Type B pancreatic cell (in vitro differentiated cells): Measurements from ENCODE around the gene GSTK1. TPM values are rescaled to one million over a fixed set of nuclear protein-coding genes. Genes with fewer than 3 reads are reported as not detected.
A peak's percentile ranks its signal among the peaks of the same experiment; 100 is the strongest.

Experiments used
- DNase-seq: peaks from one replicate; pipeline ENCODE4 v3.0.0; 2021; ENCODE audit warnings: mixed read lengths; ENCODE audit not compliant: unreplicated experiment; ENCODE audit errors: extremely low spot score
- H3K27ac Mint-ChIP-seq: 2 replicates; pipeline ENCODE4 v1.8.0; 2021; ENCODE audit warnings: mild to moderate bottlenecking, mixed read lengths
- H3K27me3 Mint-ChIP-seq: 2 replicates; pipeline ENCODE4 v1.8.0; 2021; ENCODE audit warnings: mixed read lengths
- H3K36me3 Mint-ChIP-seq: 2 replicates; pipeline ENCODE4 v1.8.0; 2021; ENCODE audit warnings: mixed read lengths
- H3K4me1 Mint-ChIP-seq: one replicate; pipeline ENCODE4 v1.8.0; 2021; ENCODE audit warnings: mixed read lengths; ENCODE audit not compliant: unreplicated experiment
- H3K4me3 Mint-ChIP-seq: 2 replicates; pipeline ENCODE4 v1.8.0; 2021; ENCODE audit warnings: mild to moderate bottlenecking, mixed read lengths
- H3K9me3 Mint-ChIP-seq: 2 replicates; pipeline ENCODE4 v1.8.0; 2021; ENCODE audit warnings: mixed read lengths
- total RNA-seq: library from RNA; stranded (reverse); gene quantifications from 2 replicates; pipeline ENCODE4 v1.2.1, GENCODE V29; 2021; ENCODE audit warnings: low replicate concordance
- TF ChIP-seq, protein P1 (sequence below): fragments of 200-600 bp; sonication (generic); conservative IDR thresholded peaks from 2 replicates; pipeline ENCODE4 v1.5.0; 2021; ENCODE audit warnings: antibody characterized with exemption, mild to moderate bottlenecking

GSTK1 gene
- total RNA-seq, 1 donor from 2014 or later, result 110 TPM

DNA sequence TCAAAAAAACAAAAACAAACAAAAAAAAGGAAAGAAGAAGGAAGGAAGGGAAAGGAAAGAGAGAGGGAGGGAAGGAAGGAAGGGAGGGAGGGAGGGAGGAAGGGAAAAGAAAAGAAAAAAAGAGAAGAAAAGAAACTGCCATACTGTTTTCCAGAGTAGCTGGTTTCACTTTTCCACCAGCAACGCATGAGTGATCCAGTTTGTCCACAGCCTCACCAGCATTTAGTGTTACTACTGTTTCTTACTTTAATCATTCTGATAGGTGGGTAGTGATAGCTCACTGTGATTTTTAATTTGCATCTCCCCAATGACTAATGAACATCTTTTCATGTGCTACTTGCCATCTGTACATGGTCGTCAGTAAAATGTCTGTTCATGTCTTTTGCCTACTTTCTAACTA, 9.6 kb downstream of the GSTK1 start:
- Mint-ChIP-seq H3K9me3 (no peaks in the 10 kb centered on the region), H3K4me1 (no peaks in the 10 kb centered on the region), H3K27me3 (no peaks in the 10 kb centered on the region), H3K36me3 (peaks cover 7% of the 10 kb centered on the region), H3K4me3 (no peak overlapping the region), H3K27ac (no peak overlapping the region)
- no peak for DNase-seq
- TF ChIP-seq, protein P1, sequence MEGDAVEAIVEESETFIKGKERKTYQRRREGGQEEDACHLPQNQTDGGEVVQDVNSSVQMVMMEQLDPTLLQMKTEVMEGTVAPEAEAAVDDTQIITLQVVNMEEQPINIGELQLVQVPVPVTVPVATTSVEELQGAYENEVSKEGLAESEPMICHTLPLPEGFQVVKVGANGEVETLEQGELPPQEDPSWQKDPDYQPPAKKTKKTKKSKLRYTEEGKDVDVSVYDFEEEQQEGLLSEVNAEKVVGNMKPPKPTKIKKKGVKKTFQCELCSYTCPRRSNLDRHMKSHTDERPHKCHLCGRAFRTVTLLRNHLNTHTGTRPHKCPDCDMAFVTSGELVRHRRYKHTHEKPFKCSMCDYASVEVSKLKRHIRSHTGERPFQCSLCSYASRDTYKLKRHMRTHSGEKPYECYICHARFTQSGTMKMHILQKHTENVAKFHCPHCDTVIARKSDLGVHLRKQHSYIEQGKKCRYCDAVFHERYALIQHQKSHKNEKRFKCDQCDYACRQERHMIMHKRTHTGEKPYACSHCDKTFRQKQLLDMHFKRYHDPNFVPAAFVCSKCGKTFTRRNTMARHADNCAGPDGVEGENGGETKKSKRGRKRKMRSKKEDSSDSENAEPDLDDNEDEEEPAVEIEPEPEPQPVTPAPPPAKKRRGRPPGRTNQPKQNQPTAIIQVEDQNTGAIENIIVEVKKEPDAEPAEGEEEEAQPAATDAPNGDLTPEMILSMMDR, result no peak

DNA sequence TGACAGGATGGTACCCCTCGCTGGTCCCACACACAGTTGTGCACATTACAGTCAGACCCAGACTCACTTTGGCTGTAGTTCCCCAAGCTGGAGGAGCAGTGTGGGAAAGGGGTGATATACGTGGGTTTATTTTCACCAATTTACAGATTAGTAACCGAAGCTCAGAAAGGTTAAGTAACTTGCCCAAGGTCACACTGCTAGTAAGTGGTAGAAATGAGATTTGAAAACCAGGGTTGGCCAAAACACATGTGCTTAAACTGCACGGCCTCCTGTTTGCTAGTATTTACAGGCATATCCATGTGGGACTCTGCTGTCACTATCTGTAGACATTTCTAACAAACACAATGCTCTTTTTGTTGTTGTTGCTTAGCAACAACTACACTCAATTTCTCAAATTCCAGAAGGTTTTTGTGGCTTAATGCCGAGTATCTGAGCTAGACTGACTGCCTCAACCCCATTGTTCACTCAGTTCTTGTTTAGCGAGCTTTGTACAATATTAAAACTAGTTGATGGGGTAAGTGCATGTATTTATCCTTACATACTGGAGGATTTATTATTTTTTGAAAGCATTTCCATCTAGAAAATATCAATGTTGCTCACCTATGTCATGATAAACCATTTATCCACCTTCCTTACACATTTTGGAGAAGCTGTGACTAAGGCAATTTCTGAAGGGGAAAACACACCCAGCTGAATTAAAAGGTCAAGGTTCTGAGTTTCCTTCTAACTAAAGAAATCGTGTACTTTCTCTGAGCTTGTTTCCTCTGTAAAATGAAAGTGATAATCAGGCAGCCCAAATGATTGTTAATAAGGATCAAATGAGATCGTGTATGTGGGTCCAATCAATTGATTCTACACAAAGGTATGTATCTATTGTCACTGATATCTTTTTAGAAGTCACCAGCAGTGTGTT, 16.2 kb downstream of the GSTK1 start:
- Mint-ChIP-seq H3K4me3 (peak overlapping the region; percentile 21), H3K36me3 (no peaks in the 10 kb centered on the region), H3K27me3 (no peaks in the 10 kb centered on the region), H3K9me3 (no peaks in the 10 kb centered on the region), H3K4me1 (peaks cover 27% of the 10 kb centered on the region), H3K27ac (peak overlapping the region; percentile 77)
- TF ChIP-seq, protein P1, result no peak
- no peak for DNase-seq

DNA sequence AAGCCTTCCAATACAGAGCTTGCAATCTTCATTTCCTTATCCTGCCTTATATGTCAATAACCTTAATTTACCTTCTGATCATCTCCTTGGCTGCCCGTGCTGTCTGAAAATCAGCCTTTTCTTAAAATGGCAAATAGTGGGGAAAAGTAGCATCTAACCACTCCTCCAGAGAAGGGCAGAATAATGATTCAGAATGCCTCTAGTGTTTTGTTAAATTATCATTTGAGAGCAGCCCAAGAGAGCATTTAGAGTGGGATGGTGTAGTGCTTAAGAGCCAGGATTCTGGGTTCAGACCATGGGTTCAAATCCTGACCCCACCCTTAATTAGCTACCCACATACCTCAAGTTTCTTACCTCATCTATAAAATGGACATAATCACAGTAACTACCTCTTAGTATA, 16.9 kb downstream of the GSTK1 start:
- no peaks in the 10 kb centered on the region for H3K9me3 Mint-ChIP-seq
- peaks cover 27% of the 10 kb centered on the region for H3K4me1 Mint-ChIP-seq
- no peak for DNase-seq
- peak overlapping the region; percentile 77 for H3K27ac Mint-ChIP-seq
- H3K27me3 Mint-ChIP-seq, result no peaks in the 10 kb centered on the region
- TF ChIP-seq, protein P1, result no peak
- peak overlapping the region; percentile 9 for H3K4me3 Mint-ChIP-seq
- H3K36me3 Mint-ChIP-seq, result no peaks in the 10 kb centered on the region

DNA sequence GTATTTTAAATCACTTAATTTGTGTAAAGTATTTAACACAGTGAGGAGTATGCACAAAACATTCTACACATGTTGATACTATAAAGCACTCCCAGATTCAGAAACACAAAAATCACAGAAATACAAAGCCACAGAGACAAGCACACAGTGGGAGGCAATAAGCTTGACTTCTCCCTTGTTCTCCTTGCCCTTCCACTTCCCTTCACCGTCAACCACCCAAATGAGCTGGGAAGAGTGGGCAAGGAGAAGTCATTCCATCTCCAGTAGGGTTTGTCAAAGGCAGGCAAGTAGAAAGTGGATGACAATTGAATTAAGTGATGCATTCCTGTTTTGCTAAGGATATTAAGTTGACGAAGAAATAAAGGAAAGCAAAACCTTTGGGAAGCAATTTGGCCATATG, 17.3 kb downstream of the GSTK1 start:
- peaks cover 27% of the 10 kb centered on the region for H3K4me1 Mint-ChIP-seq
- no peak for DNase-seq

DNA sequence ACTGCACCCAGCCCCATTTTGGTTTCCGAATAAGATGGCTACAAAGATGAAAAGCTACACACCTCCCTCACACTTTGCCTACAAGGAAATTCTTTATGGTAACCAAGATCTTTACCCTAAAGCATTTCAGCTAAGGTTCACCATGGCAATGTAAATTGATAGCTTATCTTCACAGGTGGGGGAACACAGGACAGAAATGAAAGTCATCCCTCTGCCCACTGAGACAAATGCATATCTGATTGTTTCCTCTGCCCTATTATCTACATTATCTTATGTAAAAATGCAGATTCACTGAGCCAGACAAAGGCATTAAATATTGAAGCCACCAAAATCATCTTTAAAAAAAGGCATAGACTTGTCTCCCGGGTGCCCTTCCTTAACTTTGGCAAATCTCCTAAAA, 18.3 kb downstream of the GSTK1 start:
- Mint-ChIP-seq H3K36me3 (no peaks in the 10 kb centered on the region), H3K4me3 (no peak overlapping the region), H3K27me3 (no peaks in the 10 kb centered on the region), H3K9me3 (no peaks in the 10 kb centered on the region), H3K4me1 (peaks cover 27% of the 10 kb centered on the region), H3K27ac (no peak overlapping the region)
- TF ChIP-seq, protein P1, result no peak
- no peak for DNase-seq

More for the DNA sequence above, 17.3 kb downstream of the GSTK1 start:
- TF ChIP-seq, protein P1, result no peak
- Mint-ChIP-seq H3K27ac (peak overlapping the region; percentile 77), H3K9me3 (no peaks in the 10 kb centered on the region), H3K4me3 (no peak overlapping the region), H3K36me3 (no peaks in the 10 kb centered on the region), H3K27me3 (no peaks in the 10 kb centered on the region)
